GM12874 (cell line): ENCODE results near the gene IFIT5.

Experiments used
- CTCF ChIP-seq: IDR thresholded peaks from 2 replicates; pipeline ENCODE4 v1.5.1; 2011; ENCODE audit warnings: low read depth, mild to moderate bottlenecking, control low read depth, low read length, moderate library complexity; ENCODE audit not compliant: insufficient read depth

Gene IFIT5

GRCh38 chr10:89414146-89414878 is at the start of gene IFIT5:
IFIT5 (plus strand) TSS chr10:89414568; CDS start chr10:89414799, 231 bp downstream.
- no peak for TF ChIP-seq CTCF

- TF ChIP-seq CTCF = no peak
Measured at GRCh38 chr10:89367529-89367928, 46.8 kb upstream of the IFIT5 start.

GRCh38 chr10:89368129-89368528 is 46.2 kb upstream of the IFIT5 start:
- TF ChIP-seq CTCF = no peak

- TF ChIP-seq CTCF = peak; percentile 52; the same call in 1 of the 2 replicates
Measured at GRCh38 chr10:89369156-89370105, 44.9 kb upstream of the IFIT5 start.

GRCh38 chr10:89371079-89371478 is 43.3 kb upstream of the IFIT5 start:
- TF ChIP-seq CTCF = no peak

- TF ChIP-seq CTCF = no peak
Measured at GRCh38 chr10:89371987-89372386, 42.4 kb upstream of the IFIT5 start.
